HEK293 (cell line): ENCODE data around the gene GALNT9.
"Not testable (repeated sequence)": the region's sequence is repeated elsewhere in the genome, so short reads cannot be mapped to it uniquely, and the experiment has no call there.

Source experiments
- CTCF ChIA-PET: fragments of 350-600 bp; formaldehyde crosslinking; extraction: SDS; loops from one replicate; lab custom pipeline; 2021; ENCODE audit warnings: antibody characterized with exemption; lab: Yijun Ruan, JAX
- POLR2A ChIA-PET: fragments of 300-600 bp; formaldehyde crosslinking; extraction: SDS; loops from one replicate; lab custom pipeline; 2020; ENCODE audit warnings: antibody characterized with exemption, inconsistent platforms; lab: Yijun Ruan, JAX
- H3K27ac ChIP-seq: fragments of 200-500 bp; sonication (Bioruptor generic); 2 replicates; pipeline ENCODE4 v1.5.1; 2014; ENCODE audit warnings: low read depth, low read length, control low read depth, inconsistent platforms; ENCODE audit errors: extremely low read depth
- H3K36me3 ChIP-seq, 2 experiments: fragments of 200-500 bp in 1 of 2; sonication (Bioruptor generic) in 1 of 2; 1 replicate in 1 of 2; 2 replicates in 1 of 2; pipeline ENCODE4 v1.5.1; 2014 to 2017; ENCODE audit warnings: inconsistent platforms in 2 of 2, low read length in 2 of 2; ENCODE audit not compliant: control insufficient read depth in 2 of 2, insufficient read depth in 1 of 2
- H3K4me1 ChIP-seq: fragments of 200-500 bp; sonication (Bioruptor generic); 2 replicates; pipeline ENCODE4 v1.5.1; 2014; ENCODE audit warnings: mild to moderate bottlenecking, low read length, inconsistent platforms; ENCODE audit not compliant: control insufficient read depth, insufficient read depth
- H3K4me3 ChIP-seq: 2 replicates; pipeline ENCODE4 v1.5.1; 2011; ENCODE audit warnings: low read depth, mild to moderate bottlenecking, control low read depth, low read length, moderate library complexity
- H3K9me3 ChIP-seq: fragments of 200-500 bp; sonication (Bioruptor generic); 2 replicates; pipeline ENCODE4 v1.5.1; 2014; ENCODE audit warnings: low read depth, low read length, inconsistent platforms; ENCODE audit not compliant: control insufficient read depth, insufficient read depth
- MEIS1 ChIP-seq: sonication (generic); formaldehyde crosslinking; IDR thresholded peaks from 2 replicates; pipeline ENCODE4 v1.8.1; 2022; ENCODE audit warnings: missing genetic modification reagents, mild to moderate bottlenecking, borderline replicate concordance
- MZF1 ChIP-seq: fragments of 450-650 bp; formaldehyde crosslinking; IDR thresholded peaks from 2 replicates; pipeline ENCODE4 v1.5.1; 2017; ENCODE audit warnings: missing biosample characterization, missing genetic modification characterization, borderline replicate concordance
- ZBTB21 ChIP-seq: fragments of 450-650 bp; formaldehyde crosslinking; IDR thresholded peaks from 2 replicates; pipeline ENCODE4 v1.5.1; 2017; ENCODE audit warnings: missing biosample characterization, missing genetic modification characterization
- ZEB2 ChIP-seq: fragments of 450-650 bp; formaldehyde crosslinking; IDR thresholded peaks from 2 replicates; pipeline ENCODE4 v1.5.1; 2016; ENCODE audit warnings: missing biosample characterization, missing genetic modification characterization
- ZNF112 ChIP-seq: fragments of 450-650 bp; formaldehyde crosslinking; IDR thresholded peaks from 2 replicates; pipeline ENCODE4 v1.5.0; 2017; ENCODE audit warnings: missing biosample characterization, missing genetic modification characterization
- ZNF132 ChIP-seq: fragments of 450-650 bp; formaldehyde crosslinking; IDR thresholded peaks from 2 replicates; pipeline ENCODE4 v1.5.1; 2017; ENCODE audit warnings: missing biosample characterization, missing genetic modification characterization, borderline replicate concordance
- ZNF354C ChIP-seq: fragments of 450-650 bp; formaldehyde crosslinking; IDR thresholded peaks from 2 replicates; pipeline ENCODE4 v1.5.1; 2016; ENCODE audit warnings: missing biosample characterization, missing genetic modification characterization, low read depth, borderline replicate concordance
- ZNF37A ChIP-seq: fragments of 450-650 bp; IDR thresholded peaks from 2 replicates; pipeline ENCODE4 v1.5.1; 2018; ENCODE audit warnings: missing biosample characterization, missing genetic modification characterization
- ZNF510 ChIP-seq: fragments of 450-650 bp; formaldehyde crosslinking; IDR thresholded peaks from 2 replicates; pipeline ENCODE4 v1.5.1; 2018; ENCODE audit warnings: mild to moderate bottlenecking, missing genetic modification characterization, missing biosample characterization; ENCODE audit not compliant: insufficient replicate concordance
- ZNF514 ChIP-seq: fragments of 450-650 bp; formaldehyde crosslinking; IDR thresholded peaks from 2 replicates; pipeline ENCODE4 v1.5.1; 2016; ENCODE audit warnings: missing biosample characterization, missing genetic modification characterization
- ZNF544 ChIP-seq: fragments of 450-650 bp; formaldehyde crosslinking; IDR thresholded peaks from 2 replicates; pipeline ENCODE4 v1.5.0; 2017; ENCODE audit warnings: missing biosample characterization, missing genetic modification characterization
- ZNF558 ChIP-seq: fragments of 450-650 bp; formaldehyde crosslinking; IDR thresholded peaks from 2 replicates; pipeline ENCODE4 v1.5.1; 2016; ENCODE audit warnings: missing biosample characterization, missing genetic modification characterization
- ZNF571 ChIP-seq: fragments of 450-650 bp; formaldehyde crosslinking; IDR thresholded peaks from 2 replicates; pipeline ENCODE4 v1.5.0; 2017; ENCODE audit warnings: missing biosample characterization, missing genetic modification characterization
- ZNF596 ChIP-seq: fragments of 450-650 bp; IDR thresholded peaks from 2 replicates; pipeline ENCODE4 v1.5.0; 2018; ENCODE audit warnings: missing biosample characterization, mild to moderate bottlenecking, missing genetic modification characterization, moderate library complexity
- ZNF660 ChIP-seq: fragments of 450-650 bp; IDR thresholded peaks from 2 replicates; pipeline ENCODE4 v1.5.1; 2018; ENCODE audit warnings: missing biosample characterization, mild to moderate bottlenecking, missing genetic modification characterization
- ZNF692 ChIP-seq: fragments of 450-650 bp; formaldehyde crosslinking; IDR thresholded peaks from 2 replicates; pipeline ENCODE4 v1.5.1; 2016; ENCODE audit warnings: missing biosample characterization, missing genetic modification characterization
- ZNF701 ChIP-seq: fragments of 450-650 bp; formaldehyde crosslinking; IDR thresholded peaks from 2 replicates; pipeline ENCODE4 v1.5.1; 2016; ENCODE audit warnings: missing biosample characterization, missing genetic modification characterization
- ZNF747 ChIP-seq: fragments of 450-650 bp; formaldehyde crosslinking; IDR thresholded peaks from 2 replicates; pipeline ENCODE4 v1.5.1; 2016; ENCODE audit warnings: missing biosample characterization, missing genetic modification characterization
- ZSCAN23 ChIP-seq: fragments of 450-650 bp; formaldehyde crosslinking; IDR thresholded peaks from 2 replicates; pipeline ENCODE4 v1.5.1; 2016; ENCODE audit warnings: missing biosample characterization, missing genetic modification characterization
- TF ChIP-seq, protein P1 (sequence below): fragments of 450-650 bp; formaldehyde crosslinking; IDR thresholded peaks from 2 replicates; pipeline ENCODE4 v1.5.1; 2017; ENCODE audit warnings: missing biosample characterization, missing genetic modification characterization
- TF ChIP-seq, protein P2 (sequence below): fragments of 450-650 bp; formaldehyde crosslinking; IDR thresholded peaks from 2 replicates; pipeline ENCODE4 v1.5.1; 2016; ENCODE audit warnings: missing biosample characterization, missing genetic modification characterization
- TF ChIP-seq, protein P3 (sequence below): fragments of 450-650 bp; formaldehyde crosslinking; IDR thresholded peaks from 2 replicates; pipeline ENCODE4 v1.5.1; 2016; ENCODE audit warnings: missing biosample characterization, missing genetic modification characterization, borderline replicate concordance
- TF ChIP-seq, protein P4 (sequence below): fragments of 450-650 bp; formaldehyde crosslinking; IDR thresholded peaks from 2 replicates; pipeline ENCODE4 v1.5.1; 2016; ENCODE audit warnings: missing biosample characterization, missing genetic modification characterization, low read depth

Gene GALNT9

DNA sequence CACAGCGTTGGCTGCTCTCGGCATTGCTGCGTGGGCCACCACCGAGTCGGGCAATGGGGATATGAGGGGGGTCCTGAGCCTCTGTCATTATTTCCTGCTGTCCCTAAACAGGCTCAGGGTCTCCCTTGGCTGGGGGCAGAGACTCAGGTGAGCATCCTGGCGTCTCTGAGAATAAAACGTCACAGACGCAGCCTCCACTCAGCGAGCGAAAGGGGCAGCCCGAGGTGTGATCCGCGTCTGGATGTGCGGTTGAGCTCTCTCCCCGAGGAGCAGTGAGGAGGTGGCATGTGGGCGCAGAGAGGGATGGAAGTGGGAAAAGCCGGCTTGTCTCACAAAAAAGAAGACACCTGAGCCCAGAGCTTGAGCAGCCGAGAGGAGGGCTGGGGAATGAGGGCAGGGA lies 62.6 kb downstream of the GALNT9 start:
- ChIA-PET POLR2A (no interaction called here), CTCF (no interaction called here)
- no peaks in the 10 kb centered on the region for H3K4me1 ChIP-seq
- no peaks in the 10 kb centered on the region for H3K36me3 ChIP-seq
- TF ChIP-seq ZNF132 (tag by site-specific recombination) (no peak), ZNF692 (tag by site-specific recombination) (no peak), ZNF596 (tag by site-specific recombination) (no peak), ZEB2 (tag by site-specific recombination) (no peak), ZNF510 (tag by site-specific recombination) (no peak), MEIS1 (CRISPR knock-in tag) (no peak), ZBTB21 (no peak), ZSCAN23 (tag by site-specific recombination) (no peak), ZNF747 (tag by site-specific recombination) (no peak), ZNF660 (no peak), ZNF514 (tag by site-specific recombination) (no peak), ZNF558 (no peak), ZNF37A (tag by site-specific recombination) (no peak), ZNF112 (tag by site-specific recombination) (no peak)
- TF ChIP-seq, protein P1, sequence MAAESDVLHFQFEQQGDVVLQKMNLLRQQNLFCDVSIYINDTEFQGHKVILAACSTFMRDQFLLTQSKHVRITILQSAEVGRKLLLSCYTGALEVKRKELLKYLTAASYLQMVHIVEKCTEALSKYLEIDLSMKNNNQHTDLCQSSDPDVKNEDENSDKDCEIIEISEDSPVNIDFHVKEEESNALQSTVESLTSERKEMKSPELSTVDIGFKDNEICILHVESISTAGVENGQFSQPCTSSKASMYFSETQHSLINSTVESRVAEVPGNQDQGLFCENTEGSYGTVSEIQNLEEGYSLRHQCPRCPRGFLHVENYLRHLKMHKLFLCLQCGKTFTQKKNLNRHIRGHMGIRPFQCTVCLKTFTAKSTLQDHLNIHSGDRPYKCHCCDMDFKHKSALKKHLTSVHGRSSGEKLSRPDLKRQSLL (tag by site-specific recombination) = no peak
- TF ChIP-seq, protein P2, sequence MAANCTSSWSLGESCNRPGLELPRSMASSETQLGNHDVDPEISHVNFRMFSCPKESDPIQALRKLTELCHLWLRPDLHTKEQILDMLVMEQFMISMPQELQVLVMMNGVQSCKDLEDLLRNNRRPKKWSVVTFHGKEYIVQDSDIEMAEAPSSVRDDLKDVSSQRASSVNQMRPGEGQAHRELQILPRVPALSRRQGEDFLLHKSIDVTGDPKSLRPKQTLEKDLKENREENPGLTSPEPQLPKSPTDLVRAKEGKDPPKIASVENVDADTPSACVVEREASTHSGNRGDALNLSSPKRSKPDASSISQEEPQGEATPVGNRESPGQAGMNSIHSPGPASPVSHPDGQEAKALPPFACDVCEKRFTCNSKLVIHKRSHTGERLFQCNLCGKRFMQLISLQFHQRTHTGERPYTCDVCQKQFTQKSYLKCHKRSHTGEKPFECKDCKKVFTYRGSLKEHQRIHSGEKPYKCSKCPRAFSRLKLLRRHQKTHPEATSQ (tag by site-specific recombination) = no peak
- TF ChIP-seq, protein P3, sequence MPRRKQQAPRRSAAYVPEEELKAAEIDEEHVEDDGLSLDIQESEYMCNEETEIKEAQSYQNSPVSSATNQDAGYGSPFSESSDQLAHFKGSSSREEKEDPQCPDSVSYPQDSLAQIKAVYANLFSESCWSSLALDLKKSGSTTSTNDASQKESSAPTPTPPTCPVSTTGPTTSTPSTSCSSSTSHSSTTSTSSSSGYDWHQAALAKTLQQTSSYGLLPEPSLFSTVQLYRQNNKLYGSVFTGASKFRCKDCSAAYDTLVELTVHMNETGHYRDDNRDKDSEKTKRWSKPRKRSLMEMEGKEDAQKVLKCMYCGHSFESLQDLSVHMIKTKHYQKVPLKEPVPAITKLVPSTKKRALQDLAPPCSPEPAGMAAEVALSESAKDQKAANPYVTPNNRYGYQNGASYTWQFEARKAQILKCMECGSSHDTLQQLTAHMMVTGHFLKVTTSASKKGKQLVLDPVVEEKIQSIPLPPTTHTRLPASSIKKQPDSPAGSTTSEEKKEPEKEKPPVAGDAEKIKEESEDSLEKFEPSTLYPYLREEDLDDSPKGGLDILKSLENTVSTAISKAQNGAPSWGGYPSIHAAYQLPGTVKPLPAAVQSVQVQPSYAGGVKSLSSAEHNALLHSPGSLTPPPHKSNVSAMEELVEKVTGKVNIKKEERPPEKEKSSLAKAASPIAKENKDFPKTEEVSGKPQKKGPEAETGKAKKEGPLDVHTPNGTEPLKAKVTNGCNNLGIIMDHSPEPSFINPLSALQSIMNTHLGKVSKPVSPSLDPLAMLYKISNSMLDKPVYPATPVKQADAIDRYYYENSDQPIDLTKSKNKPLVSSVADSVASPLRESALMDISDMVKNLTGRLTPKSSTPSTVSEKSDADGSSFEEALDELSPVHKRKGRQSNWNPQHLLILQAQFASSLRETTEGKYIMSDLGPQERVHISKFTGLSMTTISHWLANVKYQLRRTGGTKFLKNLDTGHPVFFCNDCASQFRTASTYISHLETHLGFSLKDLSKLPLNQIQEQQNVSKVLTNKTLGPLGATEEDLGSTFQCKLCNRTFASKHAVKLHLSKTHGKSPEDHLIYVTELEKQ (tag by site-specific recombination) = no peak
- H3K4me3 ChIP-seq = no peak overlapping the region
- H3K27ac ChIP-seq = no peak overlapping the region
- no peaks in the 10 kb centered on the region for H3K9me3 ChIP-seq

DNA sequence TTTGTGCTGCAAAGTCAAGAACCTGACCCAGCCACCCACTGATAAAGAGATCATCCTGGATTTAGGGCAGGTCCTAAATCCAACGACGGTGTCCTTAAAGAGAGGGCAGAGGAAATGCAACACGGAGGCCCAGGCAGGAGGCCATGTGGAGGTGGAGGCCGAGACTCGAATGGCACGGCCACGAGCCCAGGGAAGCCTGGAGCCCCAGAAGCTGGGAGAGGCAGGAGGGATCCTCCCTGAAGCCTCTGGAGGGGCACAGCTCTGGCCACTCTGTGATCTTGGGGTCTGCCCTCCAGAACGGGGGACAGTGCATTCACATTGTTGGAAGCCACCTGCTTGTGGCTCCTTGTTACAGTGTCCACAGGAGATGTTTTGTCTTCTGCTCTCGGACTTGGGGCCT lies 63.0 kb downstream of the GALNT9 start:
- ChIA-PET CTCF (no interaction called here), POLR2A (no interaction called here)
- Histone ChIP-seq H3K36me3 (no peaks in the 10 kb centered on the region), H3K4me1 (no peaks in the 10 kb centered on the region), H3K27ac (no peak overlapping the region), H3K4me3 (no peak overlapping the region), H3K9me3 (no peaks in the 10 kb centered on the region)
- TF ChIP-seq, protein P4, sequence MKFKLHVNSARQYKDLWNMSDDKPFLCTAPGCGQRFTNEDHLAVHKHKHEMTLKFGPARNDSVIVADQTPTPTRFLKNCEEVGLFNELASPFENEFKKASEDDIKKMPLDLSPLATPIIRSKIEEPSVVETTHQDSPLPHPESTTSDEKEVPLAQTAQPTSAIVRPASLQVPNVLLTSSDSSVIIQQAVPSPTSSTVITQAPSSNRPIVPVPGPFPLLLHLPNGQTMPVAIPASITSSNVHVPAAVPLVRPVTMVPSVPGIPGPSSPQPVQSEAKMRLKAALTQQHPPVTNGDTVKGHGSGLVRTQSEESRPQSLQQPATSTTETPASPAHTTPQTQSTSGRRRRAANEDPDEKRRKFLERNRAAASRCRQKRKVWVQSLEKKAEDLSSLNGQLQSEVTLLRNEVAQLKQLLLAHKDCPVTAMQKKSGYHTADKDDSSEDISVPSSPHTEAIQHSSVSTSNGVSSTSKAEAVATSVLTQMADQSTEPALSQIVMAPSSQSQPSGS (tag by site-specific recombination) = no peak
- no peak for TF ChIP-seq ZEB2 (tag by site-specific recombination)
- no peak for TF ChIP-seq ZNF354C (tag by site-specific recombination)
- no peak for TF ChIP-seq ZNF701 (tag by site-specific recombination)
- TF ChIP-seq ZNF571 (tag by site-specific recombination) = no peak
- no peak for TF ChIP-seq ZNF544
- TF ChIP-seq MZF1 (tag by site-specific recombination) = no peak

DNA sequence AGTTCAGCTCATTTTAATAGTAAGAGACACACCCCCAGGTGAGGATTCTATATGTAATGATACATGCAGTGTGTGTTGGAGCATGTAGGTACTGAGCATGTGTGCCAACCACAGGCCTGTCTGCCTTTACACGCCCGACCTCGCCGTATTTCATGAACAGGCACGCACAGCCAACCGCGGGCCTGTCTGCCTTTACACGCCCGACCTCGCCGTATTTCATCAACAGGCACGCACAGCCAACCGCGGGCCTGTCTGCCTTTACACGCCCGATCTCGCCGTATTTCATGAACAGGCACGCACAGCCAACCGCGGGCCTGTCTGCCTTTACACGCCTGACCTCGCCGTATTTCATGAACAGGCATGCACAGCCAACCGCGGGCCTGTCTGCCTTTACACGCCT lies 63.6 kb downstream of the GALNT9 start:
- H3K36me3 ChIP-seq, H3K4me1 ChIP-seq, POLR2A ChIA-PET, CTCF ChIA-PET, H3K27ac ChIP-seq, H3K4me3 ChIP-seq, H3K9me3 ChIP-seq: not testable (repeated sequence)
